Measurements from ENCODE around the gene MLH1.
"Not testable (repeated sequence)": the region's sequence is repeated elsewhere in the genome, so short reads cannot be mapped to it uniquely, and the experiment has no call there.

MLH1 gene

GRCh38 chr3:36993326-36994283 is at the start of gene MLH1:
Gene MLH1 (plus strand): TSS chr3:36993518. CDS start chr3:36993548, 30 bp downstream.
- peak; percentile 93 for DNase-seq (ENCODE audit: low spot score)
- peak; percentile 94 for FAIRE-seq

- no peak for DNase-seq (ENCODE audit: low spot score)
- FAIRE-seq: no peak
These were observed 49.7 kb upstream of the MLH1 start for GRCh38 chr3:36943601-36944000.

- FAIRE-seq (no peak), DNase-seq (ENCODE audit: low spot score) (peak; percentile 30)
These were observed 49.2 kb upstream of the MLH1 start for GRCh38 chr3:36944012-36944640.

- FAIRE-seq (no peak), DNase-seq (ENCODE audit: low spot score) (no peak)
These were observed 48.6 kb upstream of the MLH1 start, which contains the start of gene TRANK1 for GRCh38 chr3:36944641-36945270. Gene TRANK1 (minus strand): TSS chr3:36945054. CDS start chr3:36944809, 245 bp downstream.

GRCh38 chr3:36945333-36945980 is 47.9 kb upstream of the MLH1 start:
- peak; percentile 42 for FAIRE-seq
- DNase-seq (ENCODE audit: low spot score): no peak

- DNase-seq (ENCODE audit: low spot score); FAIRE-seq: not testable (repeated sequence)
These were observed 45.5 kb upstream of the MLH1 start for GRCh38 chr3:36947814-36948213.

- DNase-seq (ENCODE audit: low spot score): no peak
- no peak for FAIRE-seq
These were observed 38.7 kb upstream of the MLH1 start for GRCh38 chr3:36954452-36955134.

GRCh38 chr3:36956155-36956554 is 37.2 kb upstream of the MLH1 start:
- FAIRE-seq: no peak
- no peak for DNase-seq (ENCODE audit: low spot score)

GRCh38 chr3:36957063-36957462 is 36.3 kb upstream of the MLH1 start:
- no peak for FAIRE-seq
- no peak for DNase-seq (ENCODE audit: low spot score)

- DNase-seq (ENCODE audit: low spot score): peak; percentile 27
- no peak for FAIRE-seq
These were observed 35.2 kb upstream of the MLH1 start for GRCh38 chr3:36957862-36958686.

- no peak for DNase-seq (ENCODE audit: low spot score)
- no peak for FAIRE-seq
These were observed 33.5 kb upstream of the MLH1 start for GRCh38 chr3:36959821-36960220.

GRCh38 chr3:36960502-36960901 is 32.8 kb upstream of the MLH1 start:
- FAIRE-seq: no peak

GRCh38 chr3:36963008-36963407 is 30.3 kb upstream of the MLH1 start:
- FAIRE-seq; DNase-seq (ENCODE audit: low spot score): not testable (repeated sequence)

More at GRCh38 chr3:36960502-36960901, 32.8 kb upstream of the MLH1 start:
- no peak for DNase-seq (ENCODE audit: low spot score)

- FAIRE-seq: no peak
- DNase-seq (ENCODE audit: low spot score): no peak
These were observed 29.0 kb upstream of the MLH1 start for GRCh38 chr3:36964331-36964730.

GRCh38 chr3:36964817-36965216 is 28.5 kb upstream of the MLH1 start:
- FAIRE-seq (no peak), DNase-seq (ENCODE audit: low spot score) (no peak)

GRCh38 chr3:36965440-36965839 is 27.9 kb upstream of the MLH1 start:
- FAIRE-seq (no peak), DNase-seq (ENCODE audit: low spot score) (no peak)

- DNase-seq (ENCODE audit: low spot score): no peak
These were observed 24.2 kb upstream of the MLH1 start for GRCh38 chr3:36969085-36969484.

GRCh38 chr3:36969540-36970432 is 23.5 kb upstream of the MLH1 start:
- FAIRE-seq: no peak
- DNase-seq (ENCODE audit: low spot score): peak; percentile 31

More at GRCh38 chr3:36969085-36969484, 24.2 kb upstream of the MLH1 start:
- FAIRE-seq: no peak

GRCh38 chr3:36972163-36972562 is 21.2 kb upstream of the MLH1 start:
- DNase-seq (ENCODE audit: low spot score) (no peak), FAIRE-seq (no peak)

Measured in urothelium cell line (cell line).